MV-4-11 (cell line): ENCODE measurements around the gene SSH2.
A peak's percentile ranks its signal among the peaks of the same experiment; 100 is the strongest.

ENCODE experiments used
- DNase-seq: peaks from one replicate; lab custom pipeline; 2025; lab: John Stamatoyannopoulos, UW

SSH2 gene

GRCh38 chr17:29588017-29588561 is 341.9 kb downstream of the SSH2 start:
- DNase-seq = no peak

- no peak for DNase-seq
Observed at GRCh38 chr17:29587591-29587990, 342.4 kb downstream of the SSH2 start.

GRCh38 chr17:29586676-29587469 is 343.2 kb downstream of the SSH2 start:
- no peak for DNase-seq

- DNase-seq = no peak
Observed at GRCh38 chr17:29585080-29585751, 344.8 kb downstream of the SSH2 start.

GRCh38 chr17:29584452-29585079 is 345.5 kb downstream of the SSH2 start:
- DNase-seq = no peak

- DNase-seq = no peak
Observed at GRCh38 chr17:29583324-29584248, 346.4 kb downstream of the SSH2 start.

GRCh38 chr17:29582772-29583171 is 347.3 kb downstream of the SSH2 start:
- DNase-seq = no peak

- no peak for DNase-seq
Observed at GRCh38 chr17:29582254-29582765, 347.7 kb downstream of the SSH2 start.

- no peak for DNase-seq
Observed at GRCh38 chr17:29581583-29582253, 348.3 kb downstream of the SSH2 start.

- DNase-seq = peak; percentile 76
Observed at GRCh38 chr17:29579866-29580771, 349.9 kb downstream of the SSH2 start.

GRCh38 chr17:29578626-29579485 is 351.2 kb downstream of the SSH2 start:
- DNase-seq = no peak

- DNase-seq = no peak
Observed at GRCh38 chr17:29577385-29578211, 352.4 kb downstream of the SSH2 start.

- no peak for DNase-seq
Observed at GRCh38 chr17:29577001-29577370, 353.0 kb downstream of the SSH2 start.

GRCh38 chr17:29576214-29577000 is 353.6 kb downstream of the SSH2 start:
- no peak for DNase-seq
